HG02885 (cell line): Measurements from ENCODE around the gene MAP7.

ENCODE experiments used
- ATAC-seq: cut with Tn5 transposase; IDR thresholded peaks from one replicate; pipeline ENCODE4 v1.9.1; 2021; ENCODE audit warnings: mild to moderate bottlenecking; ENCODE audit not compliant: unreplicated experiment, poor library complexity

Gene MAP7

DNA sequence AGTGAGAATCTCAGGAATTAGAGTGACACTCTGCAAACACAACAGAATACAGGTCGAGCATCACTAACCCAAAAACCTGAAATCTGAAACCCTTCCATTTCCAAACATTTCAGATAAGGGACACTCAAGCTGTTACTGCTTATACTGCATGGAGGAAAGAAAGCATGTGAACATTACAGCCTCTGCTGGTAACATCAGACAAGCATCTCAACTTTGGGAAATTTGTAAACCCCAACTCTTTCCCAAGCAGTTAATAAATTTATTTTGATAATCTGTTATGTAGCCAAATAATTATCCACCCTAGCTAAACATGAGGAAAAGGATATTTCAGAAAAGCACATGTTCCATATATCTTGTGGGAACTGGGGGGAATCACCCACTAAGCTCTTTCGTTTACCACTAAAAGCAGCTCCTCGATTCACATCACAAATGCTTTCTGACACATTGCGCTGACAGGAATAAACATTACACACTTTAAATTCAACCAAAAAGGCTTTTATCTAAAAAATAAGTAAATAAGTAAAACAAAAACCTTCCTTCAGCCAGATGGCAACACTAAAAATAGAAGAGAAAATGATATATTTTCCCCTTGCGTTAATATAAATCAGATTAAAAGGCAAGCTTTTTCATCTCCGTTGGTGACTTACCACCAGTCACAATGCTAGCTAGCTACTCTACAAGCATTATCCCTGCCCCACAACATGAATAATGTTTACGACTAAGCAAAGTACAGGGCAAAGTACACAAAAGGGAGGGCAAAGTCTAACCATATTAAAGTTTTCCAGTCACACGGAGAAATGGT is 120.8 kb downstream of the MAP7 start:
- no peak for ATAC-seq

GRCh38 chr6:136427378-136427717 is 122.9 kb downstream of the MAP7 start:
- no peak for ATAC-seq

DNA sequence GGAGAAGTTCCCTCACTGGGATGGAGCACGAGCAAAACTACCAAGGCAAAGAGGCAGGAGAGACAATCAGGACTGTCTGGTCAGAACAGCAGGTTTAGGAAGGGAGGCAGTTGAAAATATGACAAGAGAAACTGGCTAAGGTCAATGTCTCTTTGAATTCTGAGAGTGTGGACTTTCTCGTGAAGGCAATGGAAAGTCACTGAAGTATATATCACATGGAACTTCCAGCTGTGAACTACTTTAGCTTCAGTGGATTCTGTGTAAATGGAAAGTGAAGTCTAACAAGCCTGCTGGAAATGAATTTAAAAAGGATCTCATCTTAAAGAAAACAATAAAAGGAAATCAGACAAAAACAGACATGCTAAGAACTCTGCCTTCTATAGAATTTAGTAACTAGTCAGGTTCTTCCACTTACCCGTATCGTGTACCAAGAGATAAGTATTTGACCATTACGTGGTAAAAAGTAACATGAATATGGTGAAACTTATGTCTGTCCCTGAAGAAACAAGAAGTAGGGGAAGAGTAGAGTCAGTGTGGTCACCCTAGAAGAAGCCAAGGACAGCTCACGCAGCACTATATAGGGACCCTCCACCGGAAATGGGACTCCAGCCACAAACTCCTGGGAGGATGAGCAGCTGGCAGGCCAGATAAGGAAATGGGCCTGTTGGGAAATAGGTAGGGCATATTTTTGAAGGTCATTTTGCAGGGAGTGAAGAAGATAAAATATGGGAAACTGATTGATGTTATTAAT is 123.4 kb downstream of the MAP7 start:
- no peak for ATAC-seq

- ATAC-seq: no peak
Observed at GRCh38 chr6:136425793-136426192, 124.4 kb downstream of the MAP7 start.

DNA sequence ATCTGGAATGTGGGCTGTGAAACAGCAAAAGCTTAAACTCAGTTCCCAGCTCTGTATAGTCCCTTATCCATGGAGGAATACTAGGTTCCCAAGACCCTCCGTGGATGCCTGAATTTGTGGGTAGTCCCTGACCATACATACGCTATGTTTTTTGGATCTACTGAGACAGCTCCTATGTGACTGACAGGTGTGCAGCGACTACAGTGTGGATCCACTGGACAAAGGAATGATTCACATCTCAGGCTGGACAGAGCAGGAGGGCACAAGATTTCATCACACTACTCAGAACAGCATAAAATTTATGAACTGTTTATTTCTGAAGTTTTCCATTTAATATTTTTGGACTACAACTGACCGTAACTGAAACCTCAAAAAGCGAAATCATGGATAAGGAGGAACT is 125.3 kb downstream of the MAP7 start:
- no peak for ATAC-seq

DNA sequence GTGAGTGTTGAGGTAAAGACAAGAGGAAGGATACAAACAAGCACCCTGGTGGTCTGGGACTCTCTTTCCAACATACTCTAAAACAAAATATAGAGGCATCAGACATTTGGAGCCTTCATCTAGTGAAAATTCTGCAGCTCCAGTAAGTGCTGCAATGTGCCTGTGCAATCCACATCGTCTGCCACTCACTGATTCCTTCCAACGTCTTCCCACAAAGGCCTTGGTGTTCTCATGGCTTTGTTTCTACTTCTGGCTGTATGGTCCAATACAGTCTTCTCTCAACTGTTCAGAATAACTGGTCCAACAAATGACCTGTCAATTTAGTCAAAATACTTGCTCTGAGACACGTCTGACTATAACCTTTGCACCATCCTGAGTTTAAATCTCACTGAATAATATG is 125.8 kb downstream of the MAP7 start:
- no peak for ATAC-seq

GRCh38 chr6:136421537-136422158 is 128.6 kb downstream of the MAP7 start:
- ATAC-seq: no peak

DNA sequence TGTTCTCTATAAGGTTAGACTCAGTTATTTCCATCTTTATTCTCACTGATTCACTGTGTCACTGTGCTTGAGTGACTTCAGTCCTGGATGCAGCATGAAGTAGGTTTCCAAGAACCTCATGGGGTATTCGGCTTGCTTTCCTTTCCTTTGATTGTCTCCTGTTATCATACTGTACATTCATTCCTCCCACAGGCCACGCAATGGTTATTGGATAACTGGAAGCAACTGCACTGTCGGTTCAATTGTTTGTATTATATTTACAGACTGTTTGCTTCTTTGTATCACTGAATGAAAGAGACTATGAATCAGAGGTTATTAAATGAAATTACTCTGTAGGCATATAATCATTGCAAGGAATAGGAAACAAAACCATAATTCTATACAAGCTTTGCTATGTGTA is 129.4 kb downstream of the MAP7 start:
- ATAC-seq: no peak

- no peak for ATAC-seq
Observed at GRCh38 chr6:136415351-136416007, 134.7 kb downstream of the MAP7 start.

DNA sequence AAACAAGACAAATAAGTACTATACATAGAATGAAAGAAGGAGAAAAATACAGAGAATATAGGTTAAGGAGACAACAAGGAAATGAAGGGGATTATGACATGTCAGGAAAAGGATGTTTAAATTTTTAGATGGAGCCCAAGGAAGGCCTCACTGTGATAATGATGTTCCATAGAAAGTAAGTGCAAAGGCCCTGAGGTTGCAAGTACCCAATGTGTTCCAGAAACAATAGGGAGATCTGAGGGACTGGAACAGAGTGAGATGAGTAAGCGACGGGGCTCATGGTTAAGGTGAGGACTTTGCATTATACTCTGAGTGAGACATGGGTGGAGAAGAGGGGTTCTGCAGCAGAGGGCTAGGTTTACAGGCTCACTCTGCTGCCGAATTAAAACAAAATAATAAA is 137.8 kb downstream of the MAP7 start:
- ATAC-seq: no peak

GRCh38 chr6:136411453-136412354 is 138.5 kb downstream of the MAP7 start:
- ATAC-seq: no peak

DNA sequence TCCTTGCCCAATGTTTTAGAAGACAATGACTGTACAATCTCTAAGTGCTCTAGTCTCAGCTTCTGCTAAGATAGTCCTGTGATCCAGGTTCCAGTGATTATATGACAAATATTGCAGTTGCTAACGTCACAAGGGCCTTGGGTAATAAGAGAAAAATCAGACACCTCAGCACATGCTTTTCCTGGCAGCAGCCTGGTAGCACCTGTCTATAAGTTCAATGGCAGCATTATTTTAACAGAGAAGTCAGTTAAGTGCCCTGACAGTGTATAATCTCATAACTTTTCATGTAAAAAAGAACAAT is 139.2 kb downstream of the MAP7 start:
- ATAC-seq: no peak

DNA sequence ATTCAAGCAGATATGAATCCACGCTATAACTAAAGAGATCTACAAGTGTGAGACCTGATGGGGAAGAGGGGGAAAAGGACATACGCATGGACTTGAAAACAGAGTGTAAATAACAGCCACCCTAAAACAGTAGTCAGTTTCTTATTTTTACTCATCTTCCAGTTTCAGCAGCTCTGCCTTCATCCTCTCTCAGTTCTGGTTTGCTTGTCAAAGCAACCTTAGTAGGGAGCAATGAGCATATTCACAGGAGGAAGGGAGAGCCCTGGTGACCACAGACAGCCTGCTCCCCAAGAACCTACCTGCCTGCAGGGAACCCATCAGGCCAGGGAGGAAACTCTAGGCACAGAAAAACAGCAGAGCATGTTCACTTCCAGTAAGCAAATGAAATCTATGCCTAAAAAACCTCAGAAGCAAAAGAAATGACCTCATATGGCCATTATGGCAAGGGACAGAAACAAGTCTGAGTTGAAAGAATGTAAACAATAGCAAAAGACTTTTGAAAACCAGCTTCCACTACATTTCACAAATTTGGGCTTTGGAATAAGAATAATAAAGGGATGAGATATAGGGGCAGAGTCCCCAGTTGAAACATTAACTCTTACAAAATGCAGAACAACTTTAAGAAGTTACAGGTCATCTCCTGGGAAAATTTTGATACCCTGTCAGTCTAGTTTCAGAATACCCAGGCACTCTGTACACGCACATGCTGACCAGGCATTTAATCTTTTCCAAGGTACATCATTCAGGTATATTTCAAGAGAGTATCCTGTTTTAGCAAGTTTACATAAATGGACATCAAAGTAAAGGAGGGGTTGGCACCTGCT is 139.8 kb downstream of the MAP7 start:
- peak; percentile 94 for ATAC-seq

DNA sequence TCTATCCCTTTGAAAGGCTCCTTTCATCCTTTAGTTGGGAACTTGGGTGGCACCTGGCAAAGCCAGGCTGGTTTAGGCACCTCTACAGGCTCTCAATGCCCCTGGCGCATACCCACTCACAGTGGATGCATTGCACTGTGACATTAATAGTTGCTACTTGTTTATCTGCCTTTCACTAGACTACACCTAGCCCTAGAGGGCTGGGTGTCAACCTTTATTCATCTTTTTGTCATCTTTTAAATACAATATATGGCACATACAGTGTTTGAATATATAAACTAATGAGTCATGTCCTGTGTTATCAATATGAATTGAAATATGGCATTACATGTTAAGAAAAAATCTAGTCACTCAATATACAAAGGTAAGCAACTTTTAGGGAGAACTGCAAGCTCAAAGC is 140.6 kb downstream of the MAP7 start:
- ATAC-seq: no peak

DNA sequence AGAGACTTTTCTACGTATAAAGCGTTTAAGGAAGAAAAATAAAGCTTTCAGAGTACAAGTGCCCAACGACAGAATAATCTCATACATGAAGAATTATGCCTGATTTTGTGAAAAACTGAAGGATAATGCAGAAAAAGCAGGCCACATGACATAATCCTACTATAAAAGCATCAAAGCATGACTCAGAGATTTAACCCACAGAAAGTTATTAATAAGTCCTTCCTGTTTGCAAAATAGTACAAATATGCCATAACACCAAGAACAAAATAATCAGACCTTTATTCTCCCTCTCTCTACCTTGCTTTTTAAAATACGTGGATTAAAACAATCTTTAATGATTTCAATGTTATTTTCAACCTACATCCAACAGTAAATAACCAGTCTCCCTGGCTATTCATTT is 142.0 kb downstream of the MAP7 start:
- ATAC-seq: no peak

GRCh38 chr6:136405420-136406029 is 144.7 kb downstream of the MAP7 start:
- ATAC-seq: no peak

DNA sequence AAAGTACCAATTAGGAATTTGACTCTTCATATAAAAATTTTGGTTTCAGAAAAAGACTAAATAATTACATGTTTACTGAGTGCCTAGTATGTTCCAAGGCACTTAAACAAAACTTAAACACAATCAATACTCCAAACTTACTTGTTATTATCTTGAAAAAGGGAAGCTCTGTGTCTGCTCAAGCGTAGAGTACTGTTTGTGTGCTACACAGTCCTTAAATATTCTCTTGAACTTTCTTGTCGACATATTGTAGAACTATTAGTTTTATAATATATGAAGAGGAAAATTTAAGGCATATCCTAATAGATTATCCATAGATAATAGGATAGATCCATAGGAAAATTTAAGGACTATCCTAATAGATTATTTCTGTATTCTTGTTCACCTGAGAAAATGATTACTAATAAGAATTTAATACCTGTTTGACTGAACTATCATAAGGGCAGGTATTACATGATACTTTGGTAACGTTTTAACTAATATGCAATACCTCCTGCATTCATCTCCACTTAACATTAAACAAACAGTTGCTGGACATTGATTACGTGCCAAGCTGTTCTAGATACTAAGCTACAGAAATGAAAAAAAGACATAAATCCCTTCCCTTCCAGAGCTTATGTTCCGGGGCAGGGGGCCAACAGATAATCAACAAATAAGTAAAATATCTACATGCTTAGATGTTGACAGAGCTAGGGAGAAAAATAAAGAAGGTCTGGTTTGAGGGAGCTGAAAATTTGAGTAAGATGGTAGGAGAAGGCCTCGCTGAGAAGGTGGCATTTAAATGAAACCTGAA is 145.4 kb downstream of the MAP7 start:
- ATAC-seq: no peak

- ATAC-seq: no peak
Observed at GRCh38 chr6:136404007-136404406, 146.2 kb downstream of the MAP7 start.
